HepG2 (cell line): ENCODE data around the gene MRPL48. TPM values are rescaled to one million over a fixed set of nuclear protein-coding genes. Genes with fewer than 3 reads are reported as not detected.

Experiments used
- ARNT2 ChIP-seq: sonication (generic); formaldehyde crosslinking; IDR thresholded peaks from 2 replicates; pipeline ENCODE4 v1.8.0; 2022; ENCODE audit warnings: mild to moderate bottlenecking, low read depth, missing genetic modification reagents, moderate library complexity
- CBX5 ChIP-seq: sonication (generic); formaldehyde crosslinking; IDR thresholded peaks from 2 replicates; pipeline ENCODE4 v1.4.0; 2020; ENCODE audit warnings: missing genetic modification reagents, borderline replicate concordance
- CEBPB ChIP-seq: IDR thresholded peaks from 2 replicates; pipeline ENCODE4 v1.6.1; 2011; ENCODE audit warnings: low read depth, low read length, improper control_type of control experiment, borderline replicate concordance
- DR1 ChIP-seq: sonication (generic); formaldehyde crosslinking; IDR thresholded peaks from 2 replicates; pipeline ENCODE4 v1.8.0; 2021; ENCODE audit warnings: mild to moderate bottlenecking, missing genetic modification reagents, inconsistent platforms
- ELF3 ChIP-seq: IDR thresholded peaks from 2 replicates; pipeline ENCODE4 v1.6.1; 2016; ENCODE audit warnings: missing genetic modification reagents, missing compliant biosample characterization
- FOXJ3 ChIP-seq: sonication (generic); formaldehyde crosslinking; IDR thresholded peaks from 2 replicates; pipeline ENCODE4 v1.4.0; 2020; ENCODE audit warnings: missing genetic modification reagents, mild to moderate bottlenecking, borderline replicate concordance
- GPBP1L1 ChIP-seq: sonication (generic); formaldehyde crosslinking; IDR thresholded peaks from 2 replicates; pipeline ENCODE4 v1.5.0; 2020; ENCODE audit warnings: mild to moderate bottlenecking, missing genetic modification reagents
- JUNB ChIP-seq: sonication (generic); formaldehyde crosslinking; IDR thresholded peaks from 2 replicates; pipeline ENCODE4 v1.8.0; 2022; ENCODE audit warnings: missing genetic modification reagents, mild to moderate bottlenecking, borderline replicate concordance
- KAT2B ChIP-seq: fragments of 150-350 bp; IDR thresholded peaks from 2 replicates; pipeline ENCODE4 v1.6.1; 2014; ENCODE audit warnings: low read depth, low read length, borderline replicate concordance
- KLF13 ChIP-seq: sonication (generic); formaldehyde crosslinking; IDR thresholded peaks from 2 replicates; pipeline ENCODE4 v1.4.0; 2020; ENCODE audit warnings: mild to moderate bottlenecking, missing genetic modification reagents
- MXD3 ChIP-seq: IDR thresholded peaks from 2 replicates; pipeline ENCODE4 v1.6.1; 2016; ENCODE audit warnings: mild to moderate bottlenecking, missing biosample characterization, missing genetic modification reagents
- NFKBIZ ChIP-seq: IDR thresholded peaks from 2 replicates; pipeline ENCODE4 v1.6.1; 2018; ENCODE audit warnings: missing genetic modification reagents, missing compliant biosample characterization
- PHF8 ChIP-seq: sonication (generic); formaldehyde crosslinking; IDR thresholded peaks from 2 replicates; pipeline ENCODE4 v1.5.0; 2020; ENCODE audit warnings: missing genetic modification reagents
- RARG ChIP-seq: sonication (generic); formaldehyde crosslinking; IDR thresholded peaks from 2 replicates; pipeline ENCODE4 v1.4.0; 2020; ENCODE audit warnings: low read depth, mild to moderate bottlenecking, missing genetic modification reagents
- RBM39 ChIP-seq: fragments of 200-400 bp; formaldehyde crosslinking; IDR thresholded peaks from one replicate; pipeline ENCODE4 v1.6.1; 2018; ENCODE audit warnings: antibody characterized with exemption, mild to moderate bottlenecking, low read depth, low read length; ENCODE audit not compliant: poor library complexity, severe bottlenecking
- RFXAP ChIP-seq: sonication (generic); formaldehyde crosslinking; IDR thresholded peaks from 2 replicates; pipeline ENCODE4 v1.4.0; 2020; ENCODE audit warnings: missing genetic modification reagents, borderline replicate concordance
- SIX4 ChIP-seq: sonication (generic); formaldehyde crosslinking; IDR thresholded peaks from 2 replicates; pipeline ENCODE4 v1.4.0; 2020; ENCODE audit warnings: missing genetic modification reagents
- U2AF1 ChIP-seq: fragments of 200-400 bp; formaldehyde crosslinking; optimal IDR thresholded peaks from 2 replicates; pipeline ENCODE3; 2017; ENCODE audit warnings: mild to moderate bottlenecking, low read depth, low read length
- ZFP90 ChIP-seq: sonication (generic); formaldehyde crosslinking; IDR thresholded peaks from 2 replicates; pipeline ENCODE4 v1.8.0; 2022; ENCODE audit warnings: missing genetic modification reagents, mild to moderate bottlenecking, inconsistent platforms, borderline replicate concordance
- ZMYM4 ChIP-seq: sonication (generic); formaldehyde crosslinking; IDR thresholded peaks from 2 replicates; pipeline ENCODE4 v1.8.1; 2023; ENCODE audit warnings: mild to moderate bottlenecking, missing genetic modification reagents
- ZNF124 ChIP-seq: sonication (generic); formaldehyde crosslinking; IDR thresholded peaks from 2 replicates; pipeline ENCODE4 v1.4.0; 2020; ENCODE audit warnings: missing genetic modification reagents
- ZNF274 ChIP-seq: sonication (generic); formaldehyde crosslinking; IDR thresholded peaks from 2 replicates; pipeline ENCODE4 v1.5.1; 2020; ENCODE audit warnings: mild to moderate bottlenecking, missing genetic modification reagents
- ZNF33B ChIP-seq: sonication (generic); formaldehyde crosslinking; IDR thresholded peaks from 2 replicates; pipeline ENCODE4 v1.5.1; 2020; ENCODE audit warnings: mild to moderate bottlenecking, missing genetic modification reagents
- ZNF460 ChIP-seq: sonication (generic); formaldehyde crosslinking; IDR thresholded peaks from 2 replicates; pipeline ENCODE4 v1.5.1; 2020; ENCODE audit warnings: missing genetic modification reagents, mild to moderate bottlenecking, borderline replicate concordance
- ZNF639 ChIP-seq: conservative IDR thresholded peaks from 2 replicates; pipeline ENCODE4 v1.6.1; 2018; ENCODE audit warnings: missing genetic modification reagents
- ZNF883 ChIP-seq: sonication (generic); formaldehyde crosslinking; IDR thresholded peaks from 2 replicates; pipeline ENCODE4 v1.5.1; 2020; ENCODE audit warnings: mild to moderate bottlenecking, missing genetic modification reagents; ENCODE audit errors: not compliant biosample characterization
- polyA plus RNA-seq, 8 experiments: library from polyadenylated mRNA; depleted of rRNA in 3 of 8; stranded (reverse) in 7 of 8; unstranded in 1 of 8; fragments of >200 nt; fragmentation: Illumina TruSeq in 4 of 8; extraction: Trizol in 4 of 8; gene quantifications; 2 replicates each; pipeline versions ENCODE4 v1.2.1 to v1.2.3, GENCODE V29; 2011 to 2016; ENCODE audit warnings: low read depth in 4 of 8, missing spikeins in 1 of 8, mixed read lengths in 1 of 8; ENCODE audit not compliant: insufficient read depth in 1 of 8
- total RNA-seq, 5 experiments: library from RNA; depleted of rRNA; stranded (reverse); fragments of >200 nt; fragmentation: Illumina TruSeq; extraction: Trizol; gene quantifications; 2 replicates each; pipeline ENCODE4 v1.2.3, GENCODE V29; 2016; ENCODE audit warnings: low read depth in 1 of 5

MRPL48 gene
- total and polyA plus RNA-seq, 2 of the 13 experiments (the other 11 are each of a cell fraction or from before 2014, with no cell fraction given): 61.2 to 67.9 TPM

- TF ChIP-seq ARNT2 (CRISPR knock-in tag) (no peak), RFXAP (CRISPR knock-in tag) (no peak), DR1 (CRISPR knock-in tag) (peak; percentile 38; the same call in 1 of the 2 replicates), U2AF1 (no peak), ZMYM4 (CRISPR knock-in tag) (peak; percentile 90), ZNF33B (no peak), KLF13 (CRISPR knock-in tag) (no peak), RARG (no peak), ZNF883 (CRISPR knock-in tag) (peak; percentile 21), NFKBIZ (CRISPR knock-in tag) (no peak), RBM39 (peak; percentile 49), JUNB (CRISPR knock-in tag) (no peak; the same call in 1 of the 2 replicates), ZNF124 (CRISPR knock-in tag) (peak; percentile 61; the same call in 1 of the 2 replicates), ZNF639 (CRISPR knock-in tag) (no peak), CBX5 (CRISPR knock-in tag) (peak; percentile 57; the same call in 1 of the 2 replicates), FOXJ3 (peak; percentile 59; the same call in 1 of the 2 replicates), KAT2B (no peak), GPBP1L1 (CRISPR knock-in tag) (no peak), SIX4 (CRISPR knock-in tag) (no peak), MXD3 (CRISPR knock-in tag) (no peak), ZNF274 (0 out of 2 replicates have a peak, but pooled peaks have one; percentile 33), PHF8 (CRISPR knock-in tag) (peak; percentile 78), ZFP90 (peak; percentile 85; the same call in 1 of the 2 replicates), ZNF460 (CRISPR knock-in tag) (no peak), ELF3 (peak; percentile 80), CEBPB (0 out of 2 replicates have a peak, but pooled peaks have one; percentile 33)
Measured at GRCh38 chr11:73779084-73779902, 8.4 kb upstream of the MRPL48 start (continued).
